Stimulated activated CD8-positive, alpha-beta memory T cell treated with anti-CD3 and anti-CD28 coated beads, Interleukin-12 subunit alpha, Interleukin-12 subunit beta, amount 100 ng/mL, for 4 hours (primary cell): ENCODE measurements around the gene KRTAP5-3.
A peak's percentile ranks its signal among the peaks of the same experiment; 100 is the strongest.
"Not testable (repeated sequence)": the region's sequence is repeated elsewhere in the genome, so short reads cannot be mapped to it uniquely, and the experiment has no call there.

Experiments used
- DNase-seq: peaks from one replicate; pipeline ENCODE4 v3.0.0-alpha.2; 2020; ENCODE audit warnings: low read depth

The KRTAP5-3 gene

DNA sequence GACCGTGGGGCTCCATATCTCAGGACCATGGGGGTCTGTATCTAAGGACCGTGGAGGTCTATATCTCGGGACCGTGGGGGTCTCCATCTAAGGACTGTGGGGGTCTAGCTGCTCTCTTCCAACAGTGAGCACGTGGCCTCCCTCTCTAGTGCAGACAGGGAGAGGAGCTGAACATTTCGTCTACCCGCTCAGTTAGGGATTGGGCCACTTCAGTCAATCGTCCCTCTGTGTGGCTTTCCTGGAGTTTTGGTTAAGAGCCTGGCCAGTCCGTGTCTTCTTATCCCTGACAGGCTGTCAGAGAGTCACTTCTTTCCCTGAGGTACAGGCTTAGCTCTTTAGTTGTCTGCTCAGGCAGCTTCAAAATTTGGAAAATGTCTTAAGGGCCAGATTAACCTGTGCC is 26.3 kb downstream of the KRTAP5-3 start:
- no peak for DNase-seq

DNA sequence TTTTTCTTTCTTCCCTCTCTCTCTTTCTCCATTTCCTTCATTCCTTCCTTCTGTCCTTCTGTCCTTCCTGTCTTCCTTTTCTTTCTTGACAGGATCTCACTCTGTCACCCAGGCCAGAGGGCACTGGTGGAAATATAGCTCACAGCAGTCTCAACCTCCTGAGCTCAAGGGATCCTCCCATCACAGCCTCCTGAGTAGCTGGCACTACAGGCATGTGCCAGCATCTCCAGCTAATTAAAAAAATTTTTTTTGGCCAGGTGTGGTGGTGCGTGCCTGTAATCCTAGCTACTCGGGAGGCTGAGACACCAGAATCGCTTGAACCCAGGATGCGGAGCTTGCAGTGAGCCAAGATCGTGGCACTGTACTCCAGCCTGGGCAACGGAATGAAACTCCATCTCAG is 31.4 kb downstream of the KRTAP5-3 start:
- no peak for DNase-seq

DNA sequence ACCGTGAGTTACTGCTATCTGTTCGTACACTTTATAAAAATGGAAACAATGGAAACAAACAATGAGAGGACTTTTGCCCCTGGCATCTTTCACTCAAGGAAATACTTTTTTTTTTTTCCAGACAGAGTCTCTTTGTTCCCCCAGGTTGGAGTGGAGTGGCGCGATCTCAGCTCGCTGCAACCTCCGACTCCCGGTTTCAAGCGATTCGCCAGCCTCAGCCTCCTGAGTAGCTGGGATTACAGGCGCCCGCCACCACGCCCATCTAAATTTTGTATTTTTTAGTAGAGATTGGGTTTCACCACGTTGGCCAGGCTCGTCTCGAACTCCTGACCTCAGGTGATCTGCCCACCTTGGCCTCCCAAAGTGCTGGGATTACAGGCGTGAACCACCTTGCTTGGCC is 32.5 kb downstream of the KRTAP5-3 start:
- not testable (repeated sequence) for DNase-seq

DNA sequence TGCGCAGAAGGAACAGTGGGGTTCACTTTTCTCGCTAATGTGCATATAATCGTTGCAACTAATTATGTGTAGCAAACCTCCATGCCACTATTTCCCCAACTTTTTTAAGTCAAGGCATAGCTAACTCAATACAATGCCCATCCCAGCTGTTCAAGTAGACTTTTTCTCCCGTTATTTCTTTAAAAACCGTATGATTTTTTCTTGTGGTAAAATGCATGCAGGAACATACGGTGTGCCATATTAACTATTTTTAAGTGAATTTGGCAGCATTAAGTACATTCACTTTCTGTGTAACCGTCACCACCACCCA is 33.4 kb downstream of the KRTAP5-3 start:
- no peak for DNase-seq

DNA sequence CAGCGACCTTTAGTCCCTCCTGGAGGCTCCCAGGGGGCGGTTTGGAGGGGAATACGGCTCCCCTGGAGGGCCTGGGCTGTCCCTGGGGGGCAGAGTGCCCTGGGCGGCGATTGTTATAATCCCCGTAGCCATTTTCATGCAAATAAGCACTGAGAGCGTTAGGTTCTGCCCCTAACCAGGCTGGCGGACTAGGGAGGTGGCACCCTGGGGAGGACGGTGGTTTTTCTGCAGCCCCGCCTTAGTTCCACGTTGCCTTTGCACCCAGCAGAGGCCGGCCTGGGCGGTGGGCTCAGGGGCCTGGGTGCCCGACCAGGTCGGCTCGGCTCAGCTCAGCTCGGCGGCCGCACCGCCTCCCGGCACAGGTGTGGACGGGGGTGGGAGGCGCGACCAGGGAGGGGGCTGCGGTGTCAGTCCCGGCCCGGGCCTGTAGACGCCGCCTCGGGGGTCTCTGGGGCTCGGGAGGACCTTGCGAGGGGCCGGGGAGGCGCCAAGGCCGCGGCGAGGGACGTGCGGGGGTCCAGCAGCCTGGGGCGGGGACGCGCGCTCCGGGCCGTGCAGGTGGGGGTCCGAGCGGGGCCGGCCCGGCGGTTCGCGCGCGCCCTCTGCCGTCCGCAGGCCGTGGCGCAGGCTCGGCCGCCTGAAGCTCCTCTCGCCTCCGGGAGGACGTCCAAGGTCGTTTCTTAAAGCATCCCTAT is 33.9 kb downstream of the KRTAP5-3 start:
- no peak for DNase-seq

DNA sequence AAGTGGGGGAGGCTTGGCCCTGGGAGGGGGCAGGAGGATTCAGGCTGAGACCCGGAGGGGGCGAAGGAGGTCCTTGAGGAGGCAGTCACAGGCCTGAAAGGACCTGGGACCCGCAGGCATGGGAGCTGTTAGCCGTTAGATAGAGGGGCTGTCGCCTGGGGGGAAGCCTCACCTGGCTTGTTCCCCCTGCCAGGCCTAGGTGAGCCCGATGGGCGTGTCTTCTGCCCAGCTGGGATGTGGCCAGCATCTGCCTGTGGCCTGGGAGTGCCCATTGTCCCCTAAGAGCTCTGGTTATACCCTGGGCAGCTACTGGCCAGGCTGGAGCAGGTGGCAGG is 34.4 kb downstream of the KRTAP5-3 start:
- no peak for DNase-seq

DNA sequence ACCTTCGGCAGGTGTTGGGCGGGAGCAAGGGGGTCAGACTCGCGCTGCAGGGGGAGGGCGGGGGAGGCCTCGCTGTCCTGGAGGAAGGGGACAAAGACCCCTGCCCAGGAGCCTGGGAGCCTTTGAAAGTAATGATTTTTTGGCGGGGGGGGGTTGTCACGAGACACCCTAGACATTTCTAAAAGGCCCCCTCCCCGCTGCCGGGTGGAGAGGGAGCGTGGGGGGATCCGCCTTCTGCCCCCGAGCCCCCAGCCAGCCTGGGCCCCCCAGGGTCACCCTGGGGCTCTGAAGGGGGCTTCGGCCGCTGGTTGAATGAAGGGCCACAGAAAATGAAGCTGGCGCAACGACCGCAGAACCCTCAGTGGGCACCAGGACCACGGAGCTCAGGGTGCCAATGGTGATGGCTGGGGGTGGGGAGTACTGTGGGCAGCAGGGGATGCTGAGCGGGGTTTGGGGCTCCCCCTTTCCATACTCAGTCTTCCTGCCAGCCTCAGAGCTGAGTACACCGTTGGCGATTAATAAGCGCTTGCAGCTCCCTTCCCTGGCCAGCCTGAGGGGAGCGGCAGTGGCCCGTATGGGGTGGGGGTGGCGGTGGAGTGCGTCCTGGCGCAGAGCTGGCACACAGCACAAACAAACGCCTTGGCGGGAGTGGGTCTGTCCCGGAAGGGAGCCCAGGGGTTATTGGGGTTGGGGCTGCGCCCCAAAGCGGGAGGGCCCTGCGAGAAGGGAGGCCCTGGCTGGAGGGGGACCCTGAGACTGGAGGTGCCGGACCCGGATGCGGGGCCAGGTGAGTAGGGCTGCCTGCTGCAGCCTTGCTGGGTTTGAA is 35.0 kb downstream of the KRTAP5-3 start:
- DNase-seq, result no peak

DNA sequence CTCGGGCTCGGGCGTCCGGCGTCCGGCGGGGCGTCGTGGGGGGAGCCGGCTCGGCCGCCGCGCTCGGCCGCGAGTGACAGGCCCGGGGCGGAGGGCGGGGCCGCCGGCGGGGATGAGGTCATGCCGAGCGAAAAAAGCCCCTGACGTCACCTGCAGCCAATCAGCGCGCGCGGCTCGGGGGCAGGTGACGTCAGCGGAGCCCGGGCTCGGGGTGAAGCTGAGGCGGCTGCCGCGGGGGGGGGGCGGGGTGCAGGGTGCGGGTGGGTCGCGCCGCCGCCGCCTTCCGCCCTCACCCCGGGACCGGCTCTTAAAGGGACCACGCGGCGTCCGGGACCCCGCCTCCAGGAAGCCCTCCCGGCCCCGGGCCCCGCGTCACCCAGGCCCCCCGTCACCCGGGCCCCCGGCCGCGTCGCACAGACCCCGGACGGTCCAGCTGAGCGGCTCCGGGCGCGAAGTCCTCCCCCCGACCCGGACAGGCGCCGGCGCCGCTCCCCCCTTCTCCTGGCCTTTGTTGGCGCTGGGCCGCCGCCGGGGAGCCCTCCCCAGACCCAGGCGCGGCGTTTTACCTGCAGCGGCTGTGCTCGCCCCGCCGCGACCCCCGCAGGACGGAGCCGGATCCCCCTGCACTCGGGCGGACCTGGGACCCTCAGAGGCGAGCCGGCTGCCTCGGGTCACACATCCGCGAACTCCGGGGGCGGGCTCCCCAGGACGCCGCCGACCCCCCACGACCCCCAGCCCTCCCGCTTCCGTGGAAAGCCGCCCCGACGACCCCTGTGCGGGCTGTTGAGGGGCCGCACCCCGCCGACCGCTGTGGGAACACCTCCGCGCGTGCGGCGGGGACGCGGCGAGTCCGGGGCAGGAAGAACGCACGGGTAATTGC is 35.8 kb downstream of the KRTAP5-3 start, which contains the start of gene DUSP8:
Gene DUSP8, minus strand, starts transcription at position 75 of the 880 bp plus-strand sequence. CDS start 6,445 bp downstream, outside the sequence.
- DNase-seq, result peak; percentile 88

DNA sequence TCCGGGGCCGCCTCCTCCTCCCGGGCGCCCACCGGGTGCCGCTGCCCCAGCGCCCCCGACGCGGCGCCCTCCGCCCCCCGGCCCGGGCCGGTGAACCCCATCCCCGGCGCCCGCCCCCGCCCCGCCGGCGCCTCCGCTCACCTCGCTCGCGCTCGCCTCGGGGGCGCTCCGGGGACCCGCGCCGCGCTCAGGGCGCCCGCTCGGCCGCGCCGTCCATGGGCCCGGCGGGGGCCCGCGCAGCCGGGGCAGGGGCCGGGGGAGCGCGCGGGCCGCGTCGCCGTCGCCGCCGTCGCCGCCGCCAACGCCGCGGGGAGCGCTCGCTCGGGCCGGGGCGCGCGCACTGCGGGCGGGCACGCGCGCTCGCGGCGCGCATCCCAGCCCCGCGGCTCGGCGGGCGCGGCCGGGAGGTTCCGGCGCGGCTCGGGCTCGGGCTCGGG is 36.5 kb downstream of the KRTAP5-3 start:
- no peak for DNase-seq

DNA sequence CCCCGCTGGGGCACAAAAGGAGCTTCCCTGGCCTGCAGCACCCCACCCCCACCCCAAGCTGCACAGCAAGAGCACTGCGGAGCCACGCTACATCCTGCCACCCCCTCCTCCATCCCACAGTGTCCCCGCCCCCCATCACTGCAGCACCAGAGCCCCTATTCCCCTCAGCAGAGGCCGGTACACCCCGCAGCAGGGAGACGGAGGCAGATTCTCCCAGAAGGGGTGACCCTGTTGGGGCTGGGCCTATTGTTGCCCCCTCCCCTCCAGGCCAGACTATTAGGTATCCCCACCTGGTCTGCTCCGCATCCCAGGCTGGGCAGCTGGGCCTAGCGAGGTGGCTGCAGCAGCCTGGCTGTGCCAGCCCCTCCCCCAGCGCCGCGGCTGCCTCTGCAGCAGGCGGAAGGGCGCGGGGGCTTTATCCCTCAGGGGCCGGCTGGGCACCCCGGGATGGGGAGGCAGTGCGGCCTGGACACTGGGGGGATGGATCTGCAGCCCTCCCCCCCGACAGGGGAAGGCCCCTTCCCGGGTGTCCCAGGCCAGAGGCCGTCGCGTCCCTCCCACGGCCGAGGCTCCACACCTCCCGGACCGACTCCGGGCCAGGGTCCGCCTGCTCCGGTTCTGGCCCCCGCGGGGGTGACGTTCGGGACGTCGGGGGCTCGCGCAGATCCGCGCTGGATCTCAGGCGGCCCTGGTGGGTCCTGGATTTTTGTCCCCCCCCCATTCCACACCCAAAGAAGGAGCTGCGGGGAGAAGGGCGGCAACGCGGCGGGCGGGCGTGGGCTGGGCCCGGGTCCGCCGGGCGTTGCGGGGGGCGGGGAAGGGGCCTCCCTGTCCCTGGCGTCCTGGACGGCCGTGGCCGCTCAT is 37.1 kb downstream of the KRTAP5-3 start:
- DNase-seq, result no peak

DNA sequence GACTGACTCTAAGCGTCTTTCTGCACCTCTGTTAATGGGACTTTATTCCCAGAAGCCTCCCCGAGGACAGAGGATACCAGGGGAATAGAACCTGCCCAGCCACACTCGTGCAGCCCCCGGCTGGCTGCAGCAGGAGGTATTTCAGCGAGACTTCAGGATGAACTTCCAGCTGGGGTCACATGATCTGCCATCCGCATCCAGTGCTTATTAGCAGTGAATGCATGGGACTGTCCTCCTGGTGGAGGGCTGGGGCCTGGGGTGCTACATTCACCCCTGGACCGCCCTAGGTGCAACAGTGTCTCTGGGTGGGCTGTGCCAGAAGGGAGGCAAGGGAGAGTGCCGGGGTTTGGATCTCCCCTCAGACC is 37.8 kb downstream of the KRTAP5-3 start:
- no peak for DNase-seq

DNA sequence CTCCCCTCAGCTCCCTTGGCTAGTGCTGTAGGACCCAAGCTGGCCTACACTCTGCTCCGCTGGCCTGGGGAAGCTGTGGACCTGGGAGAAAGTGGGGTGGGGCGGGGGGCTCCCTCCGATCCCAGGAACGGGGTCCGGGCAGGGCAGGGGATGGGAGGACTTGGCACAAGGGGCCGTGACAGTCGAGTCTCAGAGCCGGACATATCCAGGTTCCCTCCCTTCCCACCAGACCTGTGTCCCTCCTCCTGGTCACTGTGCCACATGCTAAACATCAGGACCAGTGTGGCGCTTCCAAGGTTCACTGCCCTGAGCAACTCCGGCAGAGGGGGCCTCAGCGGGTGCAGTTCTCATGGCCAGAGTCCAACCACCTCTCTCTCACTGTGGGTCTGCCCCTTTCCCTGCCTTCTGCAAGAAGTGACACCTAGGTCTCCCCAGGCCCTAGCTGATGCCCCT is 38.2 kb downstream of the KRTAP5-3 start:
- DNase-seq, result no peak

DNA sequence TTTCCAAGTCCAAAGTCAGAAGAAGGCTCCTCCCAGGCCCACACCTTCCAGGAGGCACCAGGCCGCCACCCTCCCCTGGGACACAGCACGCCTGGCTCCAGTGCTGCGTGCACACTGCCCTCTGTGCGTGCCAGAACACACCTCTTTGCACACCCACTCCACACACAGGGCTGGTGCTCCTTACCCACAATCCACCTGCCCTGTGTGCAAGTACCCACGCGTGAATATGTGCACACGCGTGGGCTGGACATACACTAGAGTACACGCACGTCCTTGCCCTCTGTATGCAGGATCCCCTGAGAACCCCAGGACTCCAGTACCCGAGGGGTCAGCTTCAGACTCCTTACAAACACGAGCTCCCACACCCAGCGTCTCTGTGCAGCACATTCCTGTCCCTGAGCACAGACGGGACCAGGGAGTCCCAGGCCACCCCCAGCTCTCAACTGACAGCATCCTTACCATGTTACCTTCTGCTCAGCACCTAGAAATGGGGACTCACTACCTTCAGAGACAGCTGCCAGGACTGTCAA is 38.9 kb downstream of the KRTAP5-3 start:
- no peak for DNase-seq

DNA sequence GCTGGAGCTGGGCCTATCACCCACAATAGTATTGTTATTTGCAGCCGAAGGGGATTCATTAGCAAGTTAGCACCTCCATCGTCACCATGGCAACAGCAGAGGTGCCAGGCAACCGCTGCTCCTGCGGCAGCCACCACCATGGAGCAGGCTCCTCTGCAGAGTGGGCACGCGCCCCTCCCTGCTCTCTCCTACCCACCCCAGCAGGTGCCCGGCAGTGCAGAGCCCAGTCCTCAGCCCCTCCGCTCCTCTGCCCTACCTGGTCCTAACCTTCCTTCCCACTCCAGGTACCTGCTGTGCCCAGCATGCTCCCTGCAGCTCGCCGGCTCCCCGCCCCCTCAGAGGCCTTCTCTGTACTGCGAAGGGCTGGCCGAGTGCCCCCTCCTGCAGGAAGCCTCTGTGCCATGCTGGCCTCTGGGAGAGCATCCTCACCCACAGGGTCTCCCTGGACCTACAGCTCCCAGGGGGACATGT is 39.8 kb downstream of the KRTAP5-3 start:
- DNase-seq, result no peak

DNA sequence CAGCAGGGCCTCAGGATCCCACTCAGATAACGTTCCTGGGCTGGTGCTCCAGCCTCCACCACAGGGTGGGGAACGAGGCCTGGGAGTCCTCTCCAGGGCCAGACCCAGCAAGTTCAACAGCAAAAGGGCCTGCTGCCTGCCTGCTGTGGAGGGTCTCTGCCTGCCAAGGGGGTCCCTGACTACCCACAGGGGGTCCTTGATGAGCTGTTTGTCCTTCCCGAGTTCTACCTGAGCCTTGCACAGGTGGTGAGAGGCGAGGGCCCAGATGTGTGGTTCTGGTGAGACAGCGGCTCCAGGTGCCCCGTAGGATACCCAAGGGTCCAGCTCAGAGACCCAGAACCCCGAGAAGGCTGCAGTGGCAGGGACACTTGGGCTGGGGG is 40.6 kb downstream of the KRTAP5-3 start:
- no peak for DNase-seq

DNA sequence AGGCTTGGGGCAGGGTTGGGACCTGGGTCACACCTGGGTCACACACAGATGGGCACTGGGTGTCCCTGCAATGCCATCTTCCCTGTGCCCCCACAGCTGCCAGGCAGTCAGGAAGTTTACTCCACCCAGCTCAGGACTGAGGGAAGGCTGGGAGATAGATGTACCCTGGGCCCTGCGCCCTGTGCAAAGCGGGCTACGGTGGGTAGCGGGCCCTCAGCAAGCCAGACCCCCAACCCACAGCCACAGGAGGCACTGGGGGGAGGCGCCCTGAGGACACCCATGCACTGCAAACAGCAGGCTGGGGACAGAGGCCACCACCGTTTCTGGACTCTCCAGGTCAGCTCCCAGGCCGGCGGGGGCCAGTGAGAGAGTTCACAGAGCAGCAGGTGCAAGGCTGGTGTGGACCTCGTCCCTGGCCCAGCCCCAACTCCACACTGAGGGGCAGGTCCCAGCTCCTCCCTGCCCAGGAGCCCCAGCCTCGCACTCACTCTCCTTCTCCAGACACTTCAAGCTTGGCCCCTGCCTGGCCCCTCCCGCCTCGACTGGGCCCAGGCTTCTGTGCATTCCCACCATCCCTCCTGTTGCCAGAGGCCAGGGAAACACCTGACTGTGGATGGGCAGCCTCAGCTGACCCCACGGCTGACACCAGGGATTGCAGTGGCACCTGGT is 41.1 kb downstream of the KRTAP5-3 start:
- DNase-seq, result no peak

DNA sequence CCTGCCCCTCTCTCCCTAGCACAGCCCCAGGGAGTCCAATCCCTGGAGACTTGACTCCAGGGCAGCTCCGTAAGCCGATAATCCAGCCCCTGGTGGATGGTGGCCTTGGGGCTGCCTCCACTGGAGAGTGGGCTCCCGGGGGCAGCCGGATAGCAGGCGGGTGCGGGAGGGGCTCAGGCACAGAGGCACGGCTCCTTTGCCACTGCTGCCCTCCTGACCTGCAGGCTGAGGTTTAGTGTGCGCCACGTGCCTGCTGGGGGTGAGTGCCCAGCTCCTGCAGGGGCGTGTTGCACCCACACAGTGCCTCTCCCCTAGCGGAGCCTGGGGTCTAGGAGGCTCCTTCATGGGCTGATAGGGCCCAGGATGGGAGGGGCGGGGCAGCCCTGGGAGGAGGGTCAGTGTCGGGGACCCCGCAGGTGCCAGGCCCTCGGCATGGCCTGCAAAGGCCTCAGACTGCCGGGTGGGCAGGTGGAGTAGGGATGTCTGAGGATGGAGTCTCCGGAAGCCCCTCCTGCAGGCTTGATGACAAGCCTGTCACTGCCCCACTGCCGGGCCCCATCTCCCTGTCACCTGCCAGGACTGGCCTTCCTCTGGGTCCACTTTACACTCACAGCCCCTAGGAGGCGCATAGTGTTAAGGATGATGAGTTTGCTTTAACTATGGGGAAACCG is 41.7 kb downstream of the KRTAP5-3 start:
- DNase-seq, result no peak

DNA sequence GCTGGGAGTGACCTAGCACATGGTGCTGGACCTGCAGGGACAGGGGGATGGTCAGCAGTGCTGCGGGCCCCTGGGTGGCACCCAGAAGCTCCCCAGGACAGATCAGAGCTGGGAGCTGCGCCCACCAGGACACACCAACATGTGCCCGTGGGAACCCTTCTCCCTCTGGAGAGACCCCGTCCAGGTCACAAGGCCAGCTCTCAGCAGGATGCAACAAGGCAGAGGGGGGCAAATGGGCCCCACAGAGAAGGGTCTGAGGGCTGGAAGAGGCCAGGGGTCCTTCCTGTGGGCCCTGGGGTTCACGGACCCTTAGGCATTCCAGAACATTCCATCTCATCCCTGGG is 42.4 kb downstream of the KRTAP5-3 start:
- no peak for DNase-seq

DNA sequence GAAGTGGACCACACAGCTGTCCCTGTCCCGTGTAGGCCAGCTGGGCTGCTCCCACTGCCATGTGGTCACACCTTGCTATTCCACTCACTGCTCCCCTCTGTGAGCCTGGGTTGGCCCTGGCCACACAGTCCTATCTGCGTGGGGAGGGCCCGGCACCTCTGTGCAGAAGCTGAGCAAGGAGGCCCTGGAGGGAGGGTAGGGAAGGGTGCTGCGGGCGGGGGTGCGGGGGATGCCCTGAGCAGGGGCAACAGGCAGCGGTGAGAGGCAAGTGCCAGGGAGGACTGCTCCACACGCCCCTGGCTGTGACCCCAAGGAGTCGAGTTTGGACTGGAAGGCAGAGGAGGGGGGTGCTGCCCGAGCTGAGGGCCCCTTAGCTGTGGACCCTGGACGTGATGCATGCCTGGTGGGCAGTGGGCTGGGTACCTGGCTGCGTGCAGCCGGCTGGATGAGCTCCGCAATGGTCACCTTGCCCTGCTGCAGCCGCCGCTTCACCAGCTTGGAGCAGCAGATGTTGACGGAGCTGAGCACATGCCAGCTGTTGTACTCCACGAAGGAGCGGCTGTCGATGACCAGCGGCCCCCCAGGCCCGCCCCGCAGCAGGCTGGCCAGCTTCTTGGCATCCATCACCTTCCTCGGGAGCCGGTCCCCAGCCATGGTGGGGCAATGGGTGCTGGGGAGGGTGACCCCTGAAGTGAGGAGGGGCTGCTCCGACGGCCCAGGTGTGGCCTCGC is 42.9 kb downstream of the KRTAP5-3 start:
- no peak for DNase-seq
